Activated CD8-positive, alpha-beta T cell treated with anti-CD3 and anti-CD28 coated beads for 36 hours (primary cell): ENCODE measurements around the gene AFAP1. TPM values are rescaled to one million over a fixed set of nuclear protein-coding genes. Genes with fewer than 3 reads are reported as not detected.

Experiments used
- ATAC-seq: fragments of 200-7000 bp; cut with Tn5 transposase; one replicate; pipeline ENCODE4 v1.10.0; 2021; ENCODE audit warnings: mild to moderate bottlenecking, moderate library complexity
- CTCF ChIA-PET: fragments of 350-600 bp; sonication (Branson Sonifier 250); formaldehyde crosslinking; loops from one replicate; lab custom pipeline; 2021; ENCODE audit warnings: antibody characterized with exemption; lab: Charles Lee
- POLR2A ChIA-PET: fragments of 350-600 bp; sonication (Branson Sonifier 250); formaldehyde crosslinking; loops from one replicate; lab custom pipeline; 2021; ENCODE audit warnings: antibody characterized with exemption; lab: Charles Lee
- DNase-seq: peaks from one replicate; pipeline ENCODE4 v3.0.0-alpha.2; 2020
- H3K27ac Mint-ChIP-seq: one replicate; pipeline ENCODE4 v1.8.0; 2021; ENCODE audit warnings: mild to moderate bottlenecking, mixed read lengths
- H3K27me3 Mint-ChIP-seq: one replicate; pipeline ENCODE4 v1.8.0; 2021; ENCODE audit warnings: mixed read lengths
- H3K36me3 Mint-ChIP-seq: one replicate; pipeline ENCODE4 v1.8.0; 2021; ENCODE audit warnings: low read depth, mixed read lengths
- H3K4me1 Mint-ChIP-seq: one replicate; pipeline ENCODE4 v1.8.0; 2021; ENCODE audit warnings: low read depth, mixed read lengths
- H3K4me3 Mint-ChIP-seq: one replicate; pipeline ENCODE4 v1.8.0; 2021; ENCODE audit warnings: mild to moderate bottlenecking, moderate library complexity, mixed read lengths
- H3K9me3 Mint-ChIP-seq: one replicate; pipeline ENCODE4 v1.8.0; 2021; ENCODE audit warnings: mixed read lengths
- CTCF ChIP-seq: fragments of 200-600 bp; IDR thresholded peaks from one replicate; pipeline ENCODE4 v1.8.0; 2022; ENCODE audit warnings: antibody characterized with exemption, mild to moderate bottlenecking
- intact Hi-C: fragments of 100-400 bp; cut with micrococcal nuclease; formaldehyde crosslinking; loops from one replicate; pipeline ENCODE4 v1.10.0; 2022
- total RNA-seq, 2 experiments: library from RNA; stranded (reverse); gene quantifications; one replicate each; pipeline ENCODE4 v1.2.3, GENCODE V29; 2021

AFAP1 gene
- total RNA-seq, 2 experiments from 2014 or later: 25.5 to 26.5 TPM

- no peak for ATAC-seq
- CTCF ChIA-PET: interaction anchor here (1.5 kb wide), 1 partner anchor 11 kb away, joined by 3 read pairs; no protein-coding TSS in a partner anchor
- H3K9me3 Mint-ChIP-seq: no peaks in the 10 kb centered on the region
- H3K36me3 Mint-ChIP-seq: no peaks in the 10 kb centered on the region
- no peak overlapping the region for H3K4me3 Mint-ChIP-seq
- DNase-seq: no peak
- H3K27me3 Mint-ChIP-seq: no peaks in the 10 kb centered on the region
- POLR2A ChIA-PET: no interaction called here
- TF ChIP-seq CTCF: no peak
- no peak overlapping the region for H3K27ac Mint-ChIP-seq
- H3K4me1 Mint-ChIP-seq: peaks cover 25% of the 10 kb centered on the region
- intact Hi-C loops: no loop called here
These were observed 193.2 kb downstream of the AFAP1 start for GRCh38 chr4:7746351-7747061.

GRCh38 chr4:7745301-7745885 is 194.3 kb downstream of the AFAP1 start:
- ChIA-PET POLR2A (no interaction called here), CTCF (no interaction called here)
- Mint-ChIP-seq H3K36me3 (no peaks in the 10 kb centered on the region), H3K27ac (no peak overlapping the region), H3K9me3 (no peaks in the 10 kb centered on the region), H3K4me3 (no peak overlapping the region), H3K4me1 (peaks cover 16% of the 10 kb centered on the region), H3K27me3 (no peaks in the 10 kb centered on the region)
- DNase-seq (no peak), ATAC-seq (no peak)
- intact Hi-C loops: no loop called here
- no peak for TF ChIP-seq CTCF

GRCh38 chr4:7744142-7744804 is 195.4 kb downstream of the AFAP1 start:
- H3K27ac Mint-ChIP-seq: no peak overlapping the region
- POLR2A ChIA-PET: interaction anchor here (0.6 kb wide), 1 partner anchor 20 kb away, joined by 3 read pairs; no protein-coding TSS in a partner anchor
- CTCF ChIA-PET: no interaction called here

GRCh38 chr4:7742807-7743280 is 196.8 kb downstream of the AFAP1 start:
- intact Hi-C loops: no loop called here
- no peak overlapping the region for H3K4me3 Mint-ChIP-seq

More at GRCh38 chr4:7744142-7744804, 195.4 kb downstream of the AFAP1 start:
- H3K36me3 Mint-ChIP-seq: no peaks in the 10 kb centered on the region
- no peak for DNase-seq
- ATAC-seq: no peak
- intact Hi-C loops: no loop called here
- H3K4me1 Mint-ChIP-seq: peaks cover 5% of the 10 kb centered on the region
- H3K4me3 Mint-ChIP-seq: no peak overlapping the region
- no peaks in the 10 kb centered on the region for H3K27me3 Mint-ChIP-seq
- TF ChIP-seq CTCF: no peak
- H3K9me3 Mint-ChIP-seq: no peaks in the 10 kb centered on the region

More at GRCh38 chr4:7742807-7743280, 196.8 kb downstream of the AFAP1 start:
- ATAC-seq (no peak), DNase-seq (no peak)
- no peaks in the 10 kb centered on the region for H3K9me3 Mint-ChIP-seq
- H3K4me1 Mint-ChIP-seq: no peaks in the 10 kb centered on the region
- no peak overlapping the region for H3K27ac Mint-ChIP-seq
- no peaks in the 10 kb centered on the region for H3K36me3 Mint-ChIP-seq
- POLR2A ChIA-PET: no interaction called here
- TF ChIP-seq CTCF: no peak
- no peaks in the 10 kb centered on the region for H3K27me3 Mint-ChIP-seq
- CTCF ChIA-PET: no interaction called here
